Activated CD4-positive, alpha-beta T cell treated with anti-CD3 and anti-CD28 coated beads, Interleukin-2, amount 50 U/mL, for 4 hours (primary cell): Measurements from ENCODE around the gene FBXO21.
"Not testable (repeated sequence)": the region's sequence is repeated elsewhere in the genome, so short reads cannot be mapped to it uniquely, and the experiment has no call there.

Source experiments
- DNase-seq, 2 experiments: peaks; one replicate each; pipeline ENCODE4 v3.0.0-alpha.2; 2020

The FBXO21 gene, protein sequence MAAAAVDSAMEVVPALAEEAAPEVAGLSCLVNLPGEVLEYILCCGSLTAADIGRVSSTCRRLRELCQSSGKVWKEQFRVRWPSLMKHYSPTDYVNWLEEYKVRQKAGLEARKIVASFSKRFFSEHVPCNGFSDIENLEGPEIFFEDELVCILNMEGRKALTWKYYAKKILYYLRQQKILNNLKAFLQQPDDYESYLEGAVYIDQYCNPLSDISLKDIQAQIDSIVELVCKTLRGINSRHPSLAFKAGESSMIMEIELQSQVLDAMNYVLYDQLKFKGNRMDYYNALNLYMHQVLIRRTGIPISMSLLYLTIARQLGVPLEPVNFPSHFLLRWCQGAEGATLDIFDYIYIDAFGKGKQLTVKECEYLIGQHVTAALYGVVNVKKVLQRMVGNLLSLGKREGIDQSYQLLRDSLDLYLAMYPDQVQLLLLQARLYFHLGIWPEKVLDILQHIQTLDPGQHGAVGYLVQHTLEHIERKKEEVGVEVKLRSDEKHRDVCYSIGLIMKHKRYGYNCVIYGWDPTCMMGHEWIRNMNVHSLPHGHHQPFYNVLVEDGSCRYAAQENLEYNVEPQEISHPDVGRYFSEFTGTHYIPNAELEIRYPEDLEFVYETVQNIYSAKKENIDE

DNA sequence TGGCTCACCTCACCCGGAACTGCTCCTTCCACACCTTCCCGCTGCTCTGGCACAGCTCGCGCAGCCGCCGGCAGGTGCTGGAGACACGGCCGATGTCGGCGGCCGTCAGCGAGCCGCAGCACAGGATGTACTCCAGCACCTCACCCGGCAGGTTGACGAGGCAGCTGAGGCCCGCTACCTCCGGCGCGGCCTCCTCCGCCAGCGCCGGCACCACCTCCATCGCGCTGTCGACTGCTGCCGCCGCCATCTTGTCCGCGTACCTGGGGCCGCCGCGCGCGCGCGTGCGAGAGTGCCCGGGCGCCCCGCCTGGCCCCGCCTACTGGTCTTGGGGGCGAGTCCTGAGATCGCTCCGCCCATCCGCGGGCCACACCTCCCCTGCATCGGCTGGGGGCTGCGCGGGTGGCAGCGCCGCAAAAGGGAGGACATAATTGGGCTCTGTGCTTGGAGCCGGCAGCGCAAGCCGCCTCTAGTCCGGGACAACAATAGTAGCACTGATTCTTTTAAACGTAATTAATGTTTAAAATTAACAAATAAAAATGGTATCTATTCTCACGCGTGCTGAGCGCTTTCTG, at the start of gene FBXO21:
FBXO21 (minus strand) TSS at position 261 of the 572 bp plus-strand sequence; CDS start at position 247, 14 bp downstream.
- peak; percentile 90 for DNase-seq

DNA sequence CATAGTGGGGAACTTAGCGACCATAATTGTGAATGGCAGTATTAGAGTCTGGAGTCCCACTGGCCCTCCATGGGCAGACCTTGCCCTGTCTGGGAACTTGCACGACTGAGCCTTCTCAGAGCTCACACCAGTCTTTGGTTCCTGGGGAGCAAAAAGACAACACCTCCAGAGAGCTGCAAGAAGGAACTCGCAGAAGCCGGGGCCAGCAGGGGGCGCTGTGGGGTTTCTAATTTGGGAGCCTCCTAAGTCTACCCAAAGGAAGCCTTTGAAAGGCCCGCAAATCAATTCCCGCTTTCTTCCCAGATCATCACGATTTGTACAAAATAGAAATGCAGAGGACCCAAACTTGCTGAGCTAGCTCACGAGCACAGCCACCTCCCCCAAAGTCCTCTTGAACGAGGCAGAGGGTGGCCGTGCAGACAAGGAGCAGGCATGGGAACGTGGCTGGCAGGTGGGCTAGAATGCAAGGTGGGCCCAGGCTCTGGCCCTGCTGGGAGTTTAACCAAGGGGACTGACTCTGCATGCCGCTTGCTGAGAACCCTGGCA, 46.3 kb upstream of the FBXO21 start:
- DNase-seq: peak; percentile 60 to 66

DNA sequence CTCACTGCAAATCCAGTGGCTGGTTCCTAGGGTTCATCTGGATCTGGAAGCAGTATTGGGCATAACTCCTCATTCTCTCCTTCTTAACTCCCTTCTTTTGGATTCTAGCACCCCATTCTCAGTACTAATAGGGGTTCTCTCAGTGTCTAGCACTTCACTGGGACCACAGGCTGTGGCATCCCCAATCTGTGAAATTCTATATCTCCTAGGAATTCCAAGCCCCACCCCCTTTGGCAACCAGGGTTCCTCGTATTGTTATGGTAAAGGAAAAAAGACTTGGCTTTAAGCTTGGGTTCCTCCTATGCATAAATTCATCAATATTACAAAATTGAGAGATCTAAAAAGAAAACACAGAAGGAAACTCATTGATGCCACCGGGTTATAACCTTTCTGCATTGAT, 45.0 kb upstream of the FBXO21 start:
- DNase-seq: no peak

DNA sequence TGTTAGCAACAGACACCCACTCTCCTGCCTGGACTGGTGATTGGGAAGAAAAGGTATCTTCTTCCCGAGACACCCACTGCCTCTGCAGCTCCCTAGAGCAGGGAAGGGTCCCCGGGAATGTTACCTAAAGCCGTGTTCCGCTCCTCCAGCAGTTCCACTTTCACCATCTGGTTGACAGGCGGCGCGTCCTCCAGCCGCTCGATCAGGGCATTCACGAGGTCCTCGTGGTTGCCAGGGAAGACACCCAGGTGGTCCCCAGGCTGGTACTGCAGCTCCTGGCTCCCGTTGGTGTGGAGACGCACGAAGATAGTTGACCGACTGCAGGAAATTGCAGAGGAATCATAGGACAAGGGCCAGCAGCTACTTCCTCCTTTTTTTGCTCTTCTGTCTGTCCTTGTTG, 44.2 kb upstream of the FBXO21 start:
- DNase-seq: no peak

DNA sequence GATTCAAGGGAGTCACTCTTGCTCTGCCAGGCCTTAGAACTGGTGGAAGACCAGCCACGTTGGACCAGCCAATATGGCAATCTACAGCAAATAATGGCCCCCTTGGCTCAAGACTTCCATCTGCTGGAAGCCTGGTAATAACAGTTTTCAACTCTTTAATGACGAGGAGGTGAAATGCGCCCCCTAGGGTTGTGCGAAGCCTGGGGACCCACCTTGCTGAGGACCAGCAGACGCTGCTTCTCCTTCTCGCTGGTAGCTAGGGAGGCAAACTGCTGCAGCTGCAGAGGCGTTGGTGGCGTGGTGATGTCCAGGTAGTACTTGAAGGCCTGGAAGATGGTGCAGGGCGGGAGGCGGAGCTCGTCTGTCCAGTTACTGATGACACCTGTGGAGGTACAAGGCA, 41.5 kb upstream of the FBXO21 start:
- no peak for DNase-seq

DNA sequence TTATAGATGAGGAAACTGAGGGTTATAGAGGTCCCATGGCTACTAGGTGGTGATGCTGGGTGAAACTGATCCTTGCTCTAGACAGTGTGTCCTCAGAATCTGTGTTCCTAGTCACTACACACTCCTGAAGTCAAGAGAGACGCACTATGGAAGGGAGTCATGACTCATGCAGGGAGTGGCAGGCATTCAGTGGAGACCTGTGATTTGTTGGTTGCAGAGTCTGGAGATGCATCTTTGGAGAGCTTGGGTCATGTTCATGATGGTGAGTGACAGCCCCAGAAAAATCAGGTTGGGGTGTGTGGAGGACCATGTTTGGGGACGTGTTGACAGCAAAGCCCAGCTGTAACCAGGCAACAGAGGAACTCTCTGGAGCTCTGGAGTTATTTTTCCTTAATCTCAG, 38.0 kb upstream of the FBXO21 start:
- DNase-seq: no peak

DNA sequence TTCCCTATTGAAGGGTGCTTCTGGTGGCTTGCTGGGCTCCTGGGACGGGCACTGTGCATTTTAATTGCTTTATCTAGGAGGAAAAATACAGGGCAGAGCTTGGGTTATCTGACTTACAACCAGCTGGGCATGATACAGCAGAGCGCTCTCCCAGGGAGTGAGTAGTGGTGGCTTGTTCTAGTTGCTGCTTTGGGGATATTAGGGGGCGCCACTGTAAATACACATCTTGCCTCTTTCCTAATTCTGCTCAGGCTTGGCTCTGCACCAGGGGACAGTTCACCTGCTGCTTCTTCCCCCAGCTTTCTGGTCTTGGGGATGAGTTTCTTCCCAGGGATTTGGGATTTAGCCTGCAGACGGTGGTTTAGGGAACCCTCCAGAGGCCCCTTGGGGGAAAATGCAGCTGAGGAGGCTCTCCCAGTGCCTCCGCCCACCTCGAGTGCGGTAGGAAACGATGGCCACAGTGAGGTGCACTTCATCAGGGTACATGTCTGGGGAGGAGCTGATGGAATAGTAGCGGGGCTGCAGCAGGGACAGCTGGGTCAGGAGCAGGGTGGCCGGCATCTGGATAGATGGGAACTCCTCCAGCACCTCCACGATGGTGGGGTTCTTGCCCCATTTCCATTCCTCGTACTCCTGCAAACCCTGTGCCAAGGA, 36.9 kb upstream of the FBXO21 start:
- no peak for DNase-seq

DNA sequence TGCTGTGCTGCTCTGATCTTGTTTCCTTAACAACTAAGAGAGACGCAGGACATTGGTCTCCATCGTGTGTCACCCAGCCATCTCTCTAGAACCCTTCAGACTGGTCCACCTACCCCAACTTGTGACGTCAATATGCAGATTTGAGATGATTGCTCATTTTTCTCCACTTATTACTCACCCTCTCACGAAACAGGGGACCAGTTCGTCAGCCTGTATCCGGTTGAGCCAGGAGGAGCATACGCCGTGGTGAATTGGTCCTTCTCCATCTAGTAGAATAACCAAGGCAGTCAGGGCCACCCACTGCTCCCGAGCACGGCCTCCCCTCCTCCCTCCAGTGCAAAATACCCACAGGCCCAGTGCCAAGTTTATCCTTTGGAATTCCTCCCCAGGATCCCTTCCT, 36.2 kb upstream of the FBXO21 start:
- no peak for DNase-seq

DNA sequence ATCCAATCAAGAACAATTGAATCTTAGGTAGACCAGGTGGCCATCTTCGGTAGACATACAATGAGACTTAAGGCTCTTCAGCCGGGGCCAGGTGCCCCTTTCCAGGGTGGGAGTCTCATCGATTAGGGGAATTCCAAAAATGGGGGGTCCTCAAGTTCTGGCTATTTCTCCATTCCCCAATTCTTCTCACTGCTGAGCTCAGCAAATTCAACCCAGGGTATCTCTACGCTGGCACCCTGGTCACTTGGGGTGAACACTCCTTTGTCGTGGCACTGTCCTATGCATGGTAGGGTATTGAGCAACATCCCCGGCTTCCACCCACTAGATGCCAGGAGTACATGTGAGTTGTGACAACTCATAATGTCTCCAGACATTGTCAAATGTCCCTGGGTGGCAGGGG, 34.9 kb upstream of the FBXO21 start:
- DNase-seq: no peak

DNA sequence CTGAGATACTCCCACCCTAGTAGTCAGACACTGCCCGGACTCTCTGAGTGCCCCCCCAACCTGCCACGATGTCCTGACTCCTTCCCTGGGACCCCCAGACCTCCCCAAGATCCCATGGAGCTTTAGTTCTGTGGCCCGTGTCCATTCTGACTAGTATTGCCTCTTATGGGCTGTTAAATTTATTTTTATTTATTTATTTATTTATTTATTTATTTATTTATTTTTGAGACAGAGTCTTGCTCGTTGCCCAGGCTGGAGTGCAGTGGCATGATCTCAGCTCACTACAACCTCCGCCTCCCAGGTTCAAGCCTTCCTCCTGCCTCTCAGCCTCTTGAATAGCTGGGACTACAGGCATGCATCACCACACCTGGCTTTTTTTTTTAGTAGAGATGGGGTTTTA, 30.7 kb upstream of the FBXO21 start:
- not testable (repeated sequence) for DNase-seq

DNA sequence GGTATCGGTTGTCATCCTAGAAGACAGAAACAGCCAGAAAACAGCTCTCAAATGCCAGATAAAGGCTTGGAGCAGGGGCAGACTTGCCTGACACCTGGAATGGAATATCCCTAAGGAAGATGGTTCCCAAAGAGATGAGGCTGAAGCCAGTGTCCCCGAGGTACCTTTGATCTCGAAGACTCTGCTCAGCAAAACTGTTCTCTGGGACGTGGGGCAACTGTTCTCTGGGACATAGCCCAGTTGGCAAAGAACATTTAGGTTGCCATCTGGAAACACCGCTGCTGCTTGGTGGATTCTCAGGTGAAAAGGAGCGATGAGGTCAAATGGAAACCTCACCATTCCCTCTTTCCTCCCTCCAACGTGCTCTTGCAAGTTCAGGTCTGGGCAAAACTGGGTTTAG, 27.9 kb upstream of the FBXO21 start:
- no peak for DNase-seq

DNA sequence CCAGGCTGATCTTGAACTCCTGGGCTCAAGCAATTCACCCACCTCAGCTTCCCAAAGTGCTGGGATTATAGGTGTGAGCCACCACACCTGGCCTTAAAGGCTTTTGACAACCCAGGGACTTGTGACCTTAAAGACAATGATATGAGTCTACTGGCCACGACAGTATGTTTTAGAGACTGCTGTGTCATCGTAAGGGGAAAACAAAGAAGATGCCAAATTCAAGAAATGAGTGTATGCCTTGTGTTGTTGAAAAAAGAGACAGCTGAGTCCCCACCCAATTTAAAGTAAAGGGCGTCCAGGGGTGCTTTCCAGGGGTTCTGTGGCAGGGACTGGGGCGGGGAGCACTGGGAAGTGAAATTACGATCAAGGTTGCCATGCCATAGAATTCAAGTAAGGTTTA, 26.4 kb upstream of the FBXO21 start:
- DNase-seq: no peak

DNA sequence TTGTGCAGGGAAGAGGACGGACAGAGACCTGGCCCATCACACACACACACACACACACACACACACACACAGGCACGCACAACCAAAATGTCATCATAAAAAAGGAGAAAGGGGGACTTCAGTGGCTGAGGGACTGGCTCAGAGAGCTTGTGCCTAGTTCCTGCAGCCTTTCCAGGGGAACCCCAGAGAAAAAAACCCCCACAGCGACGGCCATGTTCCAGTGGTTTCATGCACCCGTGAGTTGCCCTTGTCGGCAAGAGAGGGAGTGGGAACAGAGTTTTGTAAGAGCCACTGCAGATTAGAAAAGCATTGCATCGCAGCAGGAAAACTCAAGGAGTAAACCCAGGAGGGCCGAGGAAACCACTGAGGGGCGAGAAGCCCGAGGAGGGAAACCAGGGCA, 24.5 kb upstream of the FBXO21 start:
- DNase-seq: no peak

DNA sequence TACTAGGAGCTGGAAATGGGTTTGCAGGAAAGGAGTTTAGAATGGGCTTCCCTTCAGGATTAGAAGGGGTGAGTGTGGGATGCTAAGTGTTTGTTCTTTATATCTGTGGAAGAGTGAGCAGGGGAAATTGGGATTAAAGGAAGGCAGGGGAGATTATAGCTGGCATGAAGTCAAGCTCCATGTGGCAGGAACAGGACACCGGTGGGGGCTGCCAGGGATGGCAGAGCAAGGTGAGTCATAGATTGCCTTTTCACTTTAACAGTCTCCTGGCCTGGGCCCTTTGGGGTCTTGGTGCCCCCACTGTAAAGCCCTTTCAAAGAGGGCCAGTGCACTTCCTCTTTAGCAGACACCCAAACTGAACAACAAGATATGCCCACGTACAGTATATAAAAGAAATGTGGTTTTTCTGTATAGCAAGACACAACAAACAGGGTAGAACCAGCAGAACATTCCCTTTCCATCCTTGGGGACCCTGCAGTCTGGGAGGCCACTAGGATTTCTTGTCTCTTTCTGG, 23.1 kb upstream of the FBXO21 start:
- DNase-seq: no peak

DNA sequence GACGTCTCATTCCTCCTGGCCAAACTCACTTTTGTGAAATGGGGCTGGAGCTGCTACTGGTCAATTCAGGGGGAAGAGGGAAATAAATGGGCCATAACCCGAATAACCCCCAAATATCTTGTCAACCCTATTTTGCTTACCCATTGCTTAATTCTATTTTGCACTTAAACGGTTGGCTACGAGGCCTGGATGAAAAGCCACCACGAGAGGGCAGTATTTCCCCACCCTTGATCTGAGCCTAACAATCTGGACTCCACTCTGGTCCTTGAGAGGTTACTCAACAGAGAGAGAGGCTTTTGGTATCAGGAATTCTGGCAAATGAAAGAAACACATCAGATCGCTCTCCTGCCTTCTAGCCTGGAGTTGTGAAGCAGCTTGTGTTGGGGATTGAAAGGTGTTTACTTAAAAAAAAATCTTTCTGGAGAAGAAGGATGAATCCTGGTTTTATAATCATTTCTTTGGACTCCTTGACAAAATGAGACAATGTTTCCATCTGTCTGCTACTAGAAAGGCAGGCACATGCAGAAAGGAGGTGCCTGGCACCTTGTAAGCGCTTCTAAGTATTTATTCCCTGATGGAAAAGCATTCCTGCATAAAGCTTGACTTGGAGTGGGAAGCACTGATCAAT, 22.4 kb upstream of the FBXO21 start:
- peak; percentile 51 to 60 for DNase-seq

DNA sequence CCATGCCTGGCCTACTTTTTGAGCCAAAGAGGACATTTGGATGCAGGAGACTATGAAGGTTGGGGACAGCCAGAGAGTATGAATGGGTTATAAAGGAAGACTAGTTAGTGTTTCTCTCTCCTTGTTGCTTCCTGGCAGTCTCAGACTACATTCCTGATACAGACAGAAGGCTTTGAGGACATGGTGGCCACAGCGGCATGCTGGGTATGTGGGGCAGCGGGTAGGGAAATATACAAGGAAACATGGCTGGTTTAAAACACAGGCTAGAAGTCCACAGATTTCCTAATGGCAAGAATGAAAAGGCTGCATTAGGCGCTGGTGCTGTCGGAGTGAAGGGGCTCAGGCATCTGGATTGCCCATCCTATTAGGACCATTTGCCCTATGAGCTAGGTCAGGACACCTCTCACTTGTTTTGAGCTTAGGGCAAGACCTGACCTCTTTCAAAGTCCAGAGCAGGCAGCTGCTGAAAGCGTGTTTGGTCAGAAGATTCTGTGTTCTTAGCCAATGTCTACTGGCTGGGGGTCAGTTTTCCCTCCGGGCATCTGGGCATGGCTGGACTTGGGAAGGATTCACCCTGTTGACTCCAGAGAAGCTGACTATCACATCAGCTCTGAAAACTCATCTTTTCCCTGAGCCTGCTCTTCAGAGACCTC, 20.1 kb upstream of the FBXO21 start:
- no peak for DNase-seq

DNA sequence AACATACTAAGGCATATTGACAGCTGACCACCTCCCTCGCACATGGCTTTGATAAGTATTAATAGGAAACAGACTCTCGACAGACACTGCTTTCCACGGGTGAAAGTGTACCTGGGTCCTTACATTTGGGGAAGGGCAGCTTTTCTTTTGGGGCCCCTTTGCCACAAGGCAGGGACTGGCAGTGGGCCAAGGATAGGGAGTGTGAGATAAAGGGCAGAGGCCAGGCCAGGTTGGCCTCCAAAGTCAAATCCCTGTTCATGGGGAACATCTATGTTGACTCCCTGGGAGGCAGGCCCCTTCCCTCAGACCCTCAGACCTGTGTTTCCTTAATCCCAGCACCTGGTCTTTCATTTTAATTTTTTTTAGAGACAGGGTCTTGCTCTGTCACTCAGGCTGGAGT, 19.4 kb upstream of the FBXO21 start:
- DNase-seq: no peak

DNA sequence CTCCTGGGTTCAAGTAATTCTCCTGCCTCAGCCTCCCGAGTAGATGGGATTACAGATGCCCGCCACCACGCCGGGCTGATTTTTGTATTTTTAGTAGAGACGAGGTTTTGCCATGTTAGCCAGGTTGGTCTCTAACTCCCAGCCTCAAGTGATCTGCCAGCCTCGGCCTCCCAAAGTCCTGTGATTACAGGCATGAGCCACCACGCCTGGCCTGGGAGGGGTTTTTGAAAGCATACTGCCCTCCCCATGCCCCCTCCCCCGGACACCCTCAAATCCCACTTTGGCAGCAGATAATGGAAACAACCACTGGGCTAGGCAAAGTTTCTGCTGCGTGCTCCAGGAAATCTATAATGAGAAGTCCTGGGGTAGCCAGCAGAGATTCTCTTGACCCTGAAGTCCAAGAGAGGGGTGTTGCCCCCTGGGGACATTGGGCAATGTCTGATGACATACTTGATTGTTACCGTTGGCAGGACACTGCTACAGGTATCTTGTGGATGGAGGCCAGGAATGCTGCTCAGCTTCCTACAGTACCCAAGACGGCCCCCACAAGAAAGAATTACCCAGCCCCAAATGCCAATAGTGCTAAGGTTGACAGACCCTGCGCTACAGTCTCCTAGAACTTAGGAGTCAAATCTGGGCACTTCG, 18.7 kb upstream of the FBXO21 start:
- no peak for DNase-seq

DNA sequence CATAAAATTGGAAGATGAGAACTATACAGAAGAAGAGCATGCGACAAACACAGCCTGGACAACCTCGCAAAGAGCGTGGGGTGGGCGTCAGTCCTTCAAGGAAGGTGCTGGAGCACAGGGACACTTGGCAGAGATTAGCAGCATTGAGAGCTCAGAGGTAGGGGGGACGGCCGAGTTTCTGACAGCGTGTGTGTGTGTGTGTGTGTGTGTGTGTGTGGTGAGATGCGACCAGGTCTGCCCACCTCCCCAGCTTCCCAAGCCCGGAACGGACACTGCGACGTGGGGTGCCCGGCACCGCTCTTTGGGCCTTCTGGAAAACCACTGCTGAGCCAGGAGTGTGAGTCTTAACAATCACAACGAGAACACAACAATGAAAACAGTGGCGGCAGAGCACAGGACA, 17.9 kb upstream of the FBXO21 start:
- no peak for DNase-seq

DNA sequence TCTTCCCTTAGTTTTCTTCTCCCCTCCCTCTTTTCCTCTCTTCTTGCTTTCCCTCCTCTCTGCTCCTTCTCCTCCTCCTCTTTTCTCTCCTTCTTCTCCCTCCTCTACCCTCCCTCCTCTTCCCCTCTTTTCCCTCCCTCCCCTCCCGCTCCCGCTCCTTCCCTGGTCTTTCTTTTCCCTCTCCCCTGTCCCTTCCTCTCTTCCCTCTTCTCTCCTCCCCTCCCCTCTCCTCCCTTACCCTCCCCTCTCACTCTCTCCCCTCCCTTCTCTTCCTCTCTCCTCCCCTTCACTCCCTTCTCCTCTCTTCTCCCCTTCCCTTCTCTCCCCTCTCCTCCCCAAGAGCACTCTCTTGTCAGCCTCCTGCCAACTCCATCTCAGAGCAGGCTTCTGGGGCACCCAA, 17.4 kb upstream of the FBXO21 start:
- no peak for DNase-seq

DNA sequence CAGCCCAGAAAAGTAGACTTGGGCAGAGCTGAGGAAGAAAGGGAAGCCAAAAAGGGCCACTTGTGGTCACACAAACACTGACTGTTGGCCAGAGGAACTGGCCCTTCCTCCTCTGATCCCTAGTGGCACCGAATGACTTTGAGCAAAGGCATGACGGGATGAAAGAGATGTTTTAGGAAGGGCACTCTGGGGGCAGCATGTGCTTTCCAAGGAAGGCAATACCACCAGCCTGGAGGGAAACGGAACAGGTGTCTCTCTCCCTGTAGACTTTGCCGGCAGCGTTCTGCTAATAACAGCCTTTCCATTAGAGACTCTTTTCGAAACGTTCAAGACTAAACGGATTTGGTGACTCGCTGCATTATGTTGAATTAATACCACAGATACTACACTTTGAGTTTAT, 12.3 kb upstream of the FBXO21 start:
- DNase-seq: no peak

DNA sequence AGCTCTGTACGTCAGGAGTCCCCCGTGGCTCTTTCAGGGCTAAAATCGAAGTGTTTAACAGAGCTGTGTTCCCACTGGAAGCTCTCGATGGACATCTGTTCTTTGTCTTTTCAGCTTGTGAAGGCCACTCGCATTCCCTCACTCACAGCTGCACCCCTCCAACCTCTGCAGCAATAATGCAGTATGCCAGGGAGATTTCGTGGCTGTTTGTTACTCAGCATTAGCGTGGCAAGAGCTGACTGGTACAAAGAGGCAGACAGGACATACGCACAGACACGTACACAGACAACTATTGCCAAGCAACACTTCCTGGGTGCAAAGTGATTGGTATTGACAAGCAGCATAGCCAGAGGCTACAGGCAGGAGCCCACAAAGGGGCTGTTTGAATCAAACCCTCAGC, 11.8 kb upstream of the FBXO21 start:
- no peak for DNase-seq
